HepG2 (cell line): ENCODE results near the gene CDC14B. TPM values are rescaled to one million over a fixed set of nuclear protein-coding genes. Genes with fewer than 3 reads are reported as not detected.

Experiments used
- ATF7-NPFF ChIP-seq: sonication (generic); formaldehyde crosslinking; IDR thresholded peaks from 2 replicates; pipeline ENCODE4 v1.8.1; 2023; ENCODE audit warnings: mild to moderate bottlenecking, low read depth, missing genetic modification reagents, moderate library complexity
- CENPT ChIP-seq: sonication (generic); formaldehyde crosslinking; IDR thresholded peaks from 2 replicates; pipeline ENCODE4 v1.8.0; 2022; ENCODE audit warnings: low read depth, mild to moderate bottlenecking, moderate library complexity, missing genetic modification reagents
- GATAD2A ChIP-seq: IDR thresholded peaks from 2 replicates; pipeline ENCODE4 v1.6.1; 2016
- NFE2L2 ChIP-seq: fragments of 150-350 bp; IDR thresholded peaks from 2 replicates; pipeline ENCODE4 v1.6.1; 2014; ENCODE audit warnings: low read length
- PTBP1 ChIP-seq: fragments of 200-400 bp; formaldehyde crosslinking; IDR thresholded peaks from 2 replicates; pipeline ENCODE4 v1.6.1; 2018; ENCODE audit warnings: low read length, low read depth; ENCODE audit not compliant: poor library complexity, severe bottlenecking
- ZNF292 ChIP-seq: sonication (generic); formaldehyde crosslinking; IDR thresholded peaks from 2 replicates; pipeline ENCODE4 v1.8.1; 2022; ENCODE audit warnings: mild to moderate bottlenecking, low read depth, missing genetic modification reagents, borderline replicate concordance
- polyA plus RNA-seq, 8 experiments: library from polyadenylated mRNA; depleted of rRNA in 3 of 8; stranded (reverse) in 7 of 8; unstranded in 1 of 8; fragments of >200 nt; fragmentation: Illumina TruSeq in 4 of 8; extraction: Trizol in 4 of 8; gene quantifications; 2 replicates each; pipeline versions ENCODE4 v1.2.1 to v1.2.3, GENCODE V29; 2011 to 2016; ENCODE audit warnings: low read depth in 4 of 8, missing spikeins in 1 of 8, mixed read lengths in 1 of 8; ENCODE audit not compliant: insufficient read depth in 1 of 8
- total RNA-seq, 5 experiments: library from RNA; depleted of rRNA; stranded (reverse); fragments of >200 nt; fragmentation: Illumina TruSeq; extraction: Trizol; gene quantifications; 2 replicates each; pipeline ENCODE4 v1.2.3, GENCODE V29; 2016; ENCODE audit warnings: low read depth in 1 of 5
- TF ChIP-seq, protein P1 (sequence below): sonication (generic); formaldehyde crosslinking; IDR thresholded peaks from one replicate; pipeline ENCODE4 v1.5.1; 2020; ENCODE audit warnings: mild to moderate bottlenecking, missing genetic modification reagents; ENCODE audit errors: not compliant biosample characterization
- TF ChIP-seq, protein P2 (sequence below): sonication (generic); formaldehyde crosslinking; IDR thresholded peaks from 2 replicates; pipeline ENCODE4 v1.4.0; 2020; ENCODE audit warnings: low read depth, mild to moderate bottlenecking, missing genetic modification reagents
- TF ChIP-seq, protein P3 (sequence below): sonication (generic); formaldehyde crosslinking; IDR thresholded peaks from 2 replicates; pipeline ENCODE4 v1.5.0; 2020; ENCODE audit warnings: mild to moderate bottlenecking, missing genetic modification reagents, borderline replicate concordance
- TF ChIP-seq, protein P4 (sequence below): sonication (generic); formaldehyde crosslinking; IDR thresholded peaks from 2 replicates; pipeline ENCODE4 v1.4.0; 2020; ENCODE audit warnings: missing genetic modification reagents

CDC14B gene
- total and polyA plus RNA-seq, 2 of the 13 experiments (the other 11 are each of a cell fraction or from before 2014, with no cell fraction given): 25.8 to 33.3 TPM

DNA sequence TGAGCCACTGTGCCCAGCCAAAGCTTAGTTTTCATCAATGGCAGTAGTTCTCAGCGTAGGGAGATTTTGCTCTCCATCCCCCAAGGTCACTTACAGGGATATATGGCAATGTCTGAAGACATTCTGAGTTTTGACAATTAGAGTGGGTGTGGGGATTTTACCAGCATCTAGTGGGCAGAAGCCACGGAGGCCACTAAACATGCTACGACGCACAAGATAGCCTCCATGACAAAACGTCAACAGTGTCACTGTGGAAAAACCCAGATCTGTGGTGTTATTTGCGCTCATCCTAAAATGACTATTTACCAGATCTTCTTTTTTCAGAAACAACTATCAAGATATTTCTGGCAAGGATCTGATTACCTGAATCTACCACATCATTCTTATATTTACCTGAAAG lies 68.2 kb downstream of the CDC14B start (continued):
- TF ChIP-seq, protein P1, sequence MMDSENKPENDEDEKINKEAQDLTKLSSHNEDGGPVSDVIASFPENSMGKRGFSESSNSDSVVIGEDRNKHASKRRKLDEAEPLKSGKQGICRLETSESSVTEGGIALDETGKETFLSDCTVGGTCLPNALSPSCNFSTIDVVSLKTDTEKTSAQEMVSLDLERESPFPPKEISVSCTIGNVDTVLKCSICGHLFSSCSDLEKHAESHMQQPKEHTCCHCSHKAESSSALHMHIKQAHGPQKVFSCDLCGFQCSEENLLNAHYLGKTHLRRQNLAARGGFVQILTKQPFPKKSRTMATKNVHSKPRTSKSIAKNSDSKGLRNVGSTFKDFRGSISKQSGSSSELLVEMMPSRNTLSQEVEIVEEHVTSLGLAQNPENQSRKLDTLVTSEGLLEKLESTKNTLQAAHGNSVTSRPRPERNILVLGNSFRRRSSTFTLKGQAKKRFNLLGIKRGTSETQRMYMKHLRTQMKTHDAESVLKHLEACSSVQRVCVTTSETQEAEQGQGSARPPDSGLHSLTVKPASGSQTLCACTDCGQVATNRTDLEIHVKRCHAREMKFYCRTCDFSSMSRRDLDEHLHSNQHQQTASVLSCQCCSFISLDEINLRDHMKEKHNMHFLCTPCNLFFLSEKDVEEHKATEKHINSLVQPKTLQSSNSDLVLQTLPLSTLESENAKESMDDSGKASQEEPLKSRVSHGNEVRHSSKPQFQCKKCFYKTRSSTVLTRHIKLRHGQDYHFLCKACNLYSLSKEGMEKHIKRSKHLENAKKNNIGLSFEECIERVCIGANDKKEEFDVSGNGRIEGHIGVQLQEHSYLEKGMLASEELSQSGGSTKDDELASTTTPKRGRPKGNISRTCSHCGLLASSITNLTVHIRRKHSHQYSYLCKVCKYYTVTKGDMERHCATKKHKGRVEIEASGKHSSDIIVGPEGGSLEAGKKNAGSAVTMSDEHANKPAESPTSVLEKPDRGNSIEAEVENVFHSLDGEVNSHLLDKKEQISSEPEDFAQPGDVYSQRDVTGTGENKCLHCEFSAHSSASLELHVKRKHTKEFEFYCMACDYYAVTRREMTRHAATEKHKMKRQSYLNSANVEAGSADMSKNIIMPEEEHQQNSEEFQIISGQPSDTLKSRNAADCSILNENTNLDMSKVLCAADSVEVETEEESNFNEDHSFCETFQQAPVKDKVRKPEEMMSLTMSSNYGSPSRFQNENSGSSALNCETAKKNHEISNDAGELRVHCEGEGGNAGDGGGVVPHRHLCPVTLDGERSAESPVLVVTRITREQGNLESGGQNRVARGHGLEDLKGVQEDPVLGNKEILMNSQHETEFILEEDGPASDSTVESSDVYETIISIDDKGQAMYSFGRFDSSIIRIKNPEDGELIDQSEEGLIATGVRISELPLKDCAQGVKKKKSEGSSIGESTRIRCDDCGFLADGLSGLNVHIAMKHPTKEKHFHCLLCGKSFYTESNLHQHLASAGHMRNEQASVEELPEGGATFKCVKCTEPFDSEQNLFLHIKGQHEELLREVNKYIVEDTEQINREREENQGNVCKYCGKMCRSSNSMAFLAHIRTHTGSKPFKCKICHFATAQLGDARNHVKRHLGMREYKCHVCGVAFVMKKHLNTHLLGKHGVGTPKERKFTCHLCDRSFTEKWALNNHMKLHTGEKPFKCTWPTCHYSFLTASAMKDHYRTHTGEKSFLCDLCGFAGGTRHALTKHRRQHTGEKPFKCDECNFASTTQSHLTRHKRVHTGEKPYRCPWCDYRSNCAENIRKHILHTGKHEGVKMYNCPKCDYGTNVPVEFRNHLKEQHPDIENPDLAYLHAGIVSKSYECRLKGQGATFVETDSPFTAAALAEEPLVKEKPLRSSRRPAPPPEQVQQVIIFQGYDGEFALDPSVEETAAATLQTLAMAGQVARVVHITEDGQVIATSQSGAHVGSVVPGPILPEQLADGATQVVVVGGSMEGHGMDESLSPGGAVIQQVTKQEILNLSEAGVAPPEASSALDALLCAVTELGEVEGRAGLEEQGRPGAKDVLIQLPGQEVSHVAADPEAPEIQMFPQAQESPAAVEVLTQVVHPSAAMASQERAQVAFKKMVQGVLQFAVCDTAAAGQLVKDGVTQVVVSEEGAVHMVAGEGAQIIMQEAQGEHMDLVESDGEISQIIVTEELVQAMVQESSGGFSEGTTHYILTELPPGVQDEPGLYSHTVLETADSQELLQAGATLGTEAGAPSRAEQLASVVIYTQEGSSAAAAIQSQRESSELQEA (CRISPR knock-in tag): no peak
- TF ChIP-seq, protein P2, sequence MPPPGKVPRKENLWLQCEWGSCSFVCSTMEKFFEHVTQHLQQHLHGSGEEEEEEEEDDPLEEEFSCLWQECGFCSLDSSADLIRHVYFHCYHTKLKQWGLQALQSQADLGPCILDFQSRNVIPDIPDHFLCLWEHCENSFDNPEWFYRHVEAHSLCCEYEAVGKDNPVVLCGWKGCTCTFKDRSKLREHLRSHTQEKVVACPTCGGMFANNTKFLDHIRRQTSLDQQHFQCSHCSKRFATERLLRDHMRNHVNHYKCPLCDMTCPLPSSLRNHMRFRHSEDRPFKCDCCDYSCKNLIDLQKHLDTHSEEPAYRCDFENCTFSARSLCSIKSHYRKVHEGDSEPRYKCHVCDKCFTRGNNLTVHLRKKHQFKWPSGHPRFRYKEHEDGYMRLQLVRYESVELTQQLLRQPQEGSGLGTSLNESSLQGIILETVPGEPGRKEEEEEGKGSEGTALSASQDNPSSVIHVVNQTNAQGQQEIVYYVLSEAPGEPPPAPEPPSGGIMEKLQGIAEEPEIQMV (CRISPR knock-in tag): no peak
- TF ChIP-seq GATAD2A (CRISPR knock-in tag) (no peak), NFE2L2 (no peak), CENPT (no peak), ATF7-NPFF (no peak), PTBP1 (no peak), ZNF292 (CRISPR knock-in tag) (no peak)
- TF ChIP-seq, protein P3, sequence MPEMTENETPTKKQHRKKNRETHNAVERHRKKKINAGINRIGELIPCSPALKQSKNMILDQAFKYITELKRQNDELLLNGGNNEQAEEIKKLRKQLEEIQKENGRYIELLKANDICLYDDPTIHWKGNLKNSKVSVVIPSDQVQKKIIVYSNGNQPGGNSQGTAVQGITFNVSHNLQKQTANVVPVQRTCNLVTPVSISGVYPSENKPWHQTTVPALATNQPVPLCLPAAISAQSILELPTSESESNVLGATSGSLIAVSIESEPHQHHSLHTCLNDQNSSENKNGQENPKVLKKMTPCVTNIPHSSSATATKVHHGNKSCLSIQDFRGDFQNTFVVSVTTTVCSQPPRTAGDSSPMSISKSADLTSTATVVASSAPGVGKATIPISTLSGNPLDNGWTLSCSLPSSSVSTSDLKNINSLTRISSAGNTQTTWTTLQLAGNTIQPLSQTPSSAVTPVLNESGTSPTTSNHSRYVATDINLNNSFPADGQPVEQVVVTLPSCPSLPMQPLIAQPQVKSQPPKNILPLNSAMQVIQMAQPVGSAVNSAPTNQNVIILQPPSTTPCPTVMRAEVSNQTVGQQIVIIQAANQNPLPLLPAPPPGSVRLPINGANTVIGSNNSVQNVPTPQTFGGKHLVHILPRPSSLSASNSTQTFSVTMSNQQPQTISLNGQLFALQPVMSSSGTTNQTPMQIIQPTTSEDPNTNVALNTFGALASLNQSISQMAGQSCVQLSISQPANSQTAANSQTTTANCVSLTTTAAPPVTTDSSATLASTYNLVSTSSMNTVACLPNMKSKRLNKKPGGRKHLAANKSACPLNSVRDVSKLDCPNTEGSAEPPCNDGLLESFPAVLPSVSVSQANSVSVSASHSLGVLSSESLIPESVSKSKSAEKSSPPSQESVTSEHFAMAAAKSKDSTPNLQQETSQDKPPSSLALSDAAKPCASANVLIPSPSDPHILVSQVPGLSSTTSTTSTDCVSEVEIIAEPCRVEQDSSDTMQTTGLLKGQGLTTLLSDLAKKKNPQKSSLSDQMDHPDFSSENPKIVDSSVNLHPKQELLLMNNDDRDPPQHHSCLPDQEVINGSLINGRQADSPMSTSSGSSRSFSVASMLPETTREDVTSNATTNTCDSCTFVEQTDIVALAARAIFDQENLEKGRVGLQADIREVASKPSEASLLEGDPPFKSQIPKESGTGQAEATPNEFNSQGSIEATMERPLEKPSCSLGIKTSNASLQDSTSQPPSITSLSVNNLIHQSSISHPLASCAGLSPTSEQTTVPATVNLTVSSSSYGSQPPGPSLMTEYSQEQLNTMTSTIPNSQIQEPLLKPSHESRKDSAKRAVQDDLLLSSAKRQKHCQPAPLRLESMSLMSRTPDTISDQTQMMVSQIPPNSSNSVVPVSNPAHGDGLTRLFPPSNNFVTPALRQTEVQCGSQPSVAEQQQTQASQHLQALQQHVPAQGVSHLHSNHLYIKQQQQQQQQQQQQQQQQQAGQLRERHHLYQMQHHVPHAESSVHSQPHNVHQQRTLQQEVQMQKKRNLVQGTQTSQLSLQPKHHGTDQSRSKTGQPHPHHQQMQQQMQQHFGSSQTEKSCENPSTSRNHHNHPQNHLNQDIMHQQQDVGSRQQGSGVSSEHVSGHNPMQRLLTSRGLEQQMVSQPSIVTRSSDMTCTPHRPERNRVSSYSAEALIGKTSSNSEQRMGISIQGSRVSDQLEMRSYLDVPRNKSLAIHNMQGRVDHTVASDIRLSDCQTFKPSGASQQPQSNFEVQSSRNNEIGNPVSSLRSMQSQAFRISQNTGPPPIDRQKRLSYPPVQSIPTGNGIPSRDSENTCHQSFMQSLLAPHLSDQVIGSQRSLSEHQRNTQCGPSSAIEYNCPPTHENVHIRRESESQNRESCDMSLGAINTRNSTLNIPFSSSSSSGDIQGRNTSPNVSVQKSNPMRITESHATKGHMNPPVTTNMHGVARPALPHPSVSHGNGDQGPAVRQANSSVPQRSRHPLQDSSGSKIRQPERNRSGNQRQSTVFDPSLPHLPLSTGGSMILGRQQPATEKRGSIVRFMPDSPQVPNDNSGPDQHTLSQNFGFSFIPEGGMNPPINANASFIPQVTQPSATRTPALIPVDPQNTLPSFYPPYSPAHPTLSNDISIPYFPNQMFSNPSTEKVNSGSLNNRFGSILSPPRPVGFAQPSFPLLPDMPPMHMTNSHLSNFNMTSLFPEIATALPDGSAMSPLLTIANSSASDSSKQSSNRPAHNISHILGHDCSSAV (CRISPR knock-in tag): no peak
- TF ChIP-seq, protein P4, sequence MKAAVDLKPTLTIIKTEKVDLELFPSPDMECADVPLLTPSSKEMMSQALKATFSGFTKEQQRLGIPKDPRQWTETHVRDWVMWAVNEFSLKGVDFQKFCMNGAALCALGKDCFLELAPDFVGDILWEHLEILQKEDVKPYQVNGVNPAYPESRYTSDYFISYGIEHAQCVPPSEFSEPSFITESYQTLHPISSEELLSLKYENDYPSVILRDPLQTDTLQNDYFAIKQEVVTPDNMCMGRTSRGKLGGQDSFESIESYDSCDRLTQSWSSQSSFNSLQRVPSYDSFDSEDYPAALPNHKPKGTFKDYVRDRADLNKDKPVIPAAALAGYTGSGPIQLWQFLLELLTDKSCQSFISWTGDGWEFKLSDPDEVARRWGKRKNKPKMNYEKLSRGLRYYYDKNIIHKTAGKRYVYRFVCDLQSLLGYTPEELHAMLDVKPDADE (CRISPR knock-in tag): no peak
